ENCODE data around the gene ARF3. TPM values are rescaled to one million over a fixed set of nuclear protein-coding genes. Genes with fewer than 3 reads are reported as not detected.

ARF3 gene
- total RNA-seq, 1 donor from 2014 or later, result 138 TPM

DNA sequence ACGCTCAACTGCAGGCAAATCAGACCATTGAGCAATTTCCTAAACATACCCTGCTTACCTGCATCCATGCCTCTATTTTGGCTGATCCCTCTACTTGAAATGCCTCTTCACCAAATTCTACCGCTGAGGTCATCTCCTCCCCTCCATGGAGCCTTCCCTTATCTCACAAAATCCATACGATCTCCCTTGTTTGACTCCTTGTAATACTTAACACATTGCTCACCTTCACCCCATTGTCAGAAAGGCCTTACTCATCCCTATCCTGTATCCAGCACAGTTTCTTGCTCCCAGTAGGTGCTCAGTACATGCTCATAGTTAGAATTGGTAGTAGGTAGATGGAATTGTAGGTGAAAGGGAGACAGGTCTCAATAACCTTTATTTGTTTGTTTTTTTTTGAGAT is 36.5 kb upstream of the ARF3 start:
- no peak for DNase-seq (ENCODE audit: extremely low spot score, unreplicated experiment)
- H3K4me3 Mint-ChIP-seq (ENCODE audit: unreplicated experiment), result no peak overlapping the region
- TF ChIP-seq, protein P1, sequence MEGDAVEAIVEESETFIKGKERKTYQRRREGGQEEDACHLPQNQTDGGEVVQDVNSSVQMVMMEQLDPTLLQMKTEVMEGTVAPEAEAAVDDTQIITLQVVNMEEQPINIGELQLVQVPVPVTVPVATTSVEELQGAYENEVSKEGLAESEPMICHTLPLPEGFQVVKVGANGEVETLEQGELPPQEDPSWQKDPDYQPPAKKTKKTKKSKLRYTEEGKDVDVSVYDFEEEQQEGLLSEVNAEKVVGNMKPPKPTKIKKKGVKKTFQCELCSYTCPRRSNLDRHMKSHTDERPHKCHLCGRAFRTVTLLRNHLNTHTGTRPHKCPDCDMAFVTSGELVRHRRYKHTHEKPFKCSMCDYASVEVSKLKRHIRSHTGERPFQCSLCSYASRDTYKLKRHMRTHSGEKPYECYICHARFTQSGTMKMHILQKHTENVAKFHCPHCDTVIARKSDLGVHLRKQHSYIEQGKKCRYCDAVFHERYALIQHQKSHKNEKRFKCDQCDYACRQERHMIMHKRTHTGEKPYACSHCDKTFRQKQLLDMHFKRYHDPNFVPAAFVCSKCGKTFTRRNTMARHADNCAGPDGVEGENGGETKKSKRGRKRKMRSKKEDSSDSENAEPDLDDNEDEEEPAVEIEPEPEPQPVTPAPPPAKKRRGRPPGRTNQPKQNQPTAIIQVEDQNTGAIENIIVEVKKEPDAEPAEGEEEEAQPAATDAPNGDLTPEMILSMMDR (IDR thresholded peaks at IDR 0.05), result no peak
- no peaks in the 10 kb centered on the region for H3K9me3 Mint-ChIP-seq (ENCODE audit: unreplicated experiment)
- no peak overlapping the region for H3K27ac Mint-ChIP-seq (ENCODE audit: unreplicated experiment)
- peaks cover 29% of the 10 kb centered on the region for H3K27me3 Mint-ChIP-seq (ENCODE audit: unreplicated experiment)
- peaks cover 16% of the 10 kb centered on the region for H3K4me1 Mint-ChIP-seq (ENCODE audit: unreplicated experiment)
- H3K36me3 Mint-ChIP-seq (ENCODE audit: unreplicated experiment), result no peaks in the 10 kb centered on the region

DNA sequence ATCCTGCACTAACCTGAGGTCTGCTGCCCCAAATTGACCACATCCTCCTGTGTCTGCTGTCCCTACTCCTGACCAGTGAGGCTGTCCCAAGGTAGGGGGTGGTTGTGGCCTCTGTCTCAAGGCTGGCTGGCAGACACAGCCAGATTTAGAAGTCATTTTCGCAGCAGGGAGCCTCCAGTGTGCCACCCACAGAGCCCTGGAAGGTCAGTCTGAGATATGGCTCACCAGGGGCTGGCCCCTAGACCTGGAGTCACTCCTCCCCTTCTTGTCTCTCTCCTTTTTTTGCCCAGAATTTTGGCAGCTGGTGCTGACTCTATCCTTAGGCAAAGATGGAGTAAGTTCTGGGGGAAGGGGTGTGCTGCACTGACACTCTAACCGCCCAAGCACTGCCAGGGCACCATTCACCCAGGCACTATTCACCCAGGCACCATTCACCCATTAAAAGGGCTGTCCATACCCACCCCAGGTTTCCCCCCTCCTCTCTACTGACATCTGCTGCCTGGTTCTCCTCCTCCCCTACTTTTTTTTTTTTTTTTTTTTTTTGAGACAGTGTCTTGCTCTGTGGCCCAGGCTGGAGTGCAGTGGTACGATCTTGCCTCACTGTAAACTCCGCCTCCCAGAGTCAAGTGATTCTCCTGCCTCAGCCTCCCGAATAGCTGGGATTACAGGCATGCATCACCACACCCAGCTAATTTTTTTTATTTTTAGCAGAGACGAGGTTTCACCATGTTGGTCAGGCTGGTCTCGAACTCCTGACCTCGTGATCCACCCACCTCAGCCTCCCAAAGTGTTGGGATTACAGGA is 34.2 kb upstream of the ARF3 start:
- no peak for DNase-seq (ENCODE audit: extremely low spot score, unreplicated experiment)
- no peaks in the 10 kb centered on the region for H3K36me3 Mint-ChIP-seq (ENCODE audit: unreplicated experiment)
- H3K27ac Mint-ChIP-seq (ENCODE audit: unreplicated experiment), result no peak overlapping the region
- H3K4me1 Mint-ChIP-seq (ENCODE audit: unreplicated experiment), result peaks cover 4% of the 10 kb centered on the region
- TF ChIP-seq, protein P1 (IDR thresholded peaks at IDR 0.05), result no peak
- no peak overlapping the region for H3K4me3 Mint-ChIP-seq (ENCODE audit: unreplicated experiment)
- peaks cover 49% of the 10 kb centered on the region for H3K27me3 Mint-ChIP-seq (ENCODE audit: unreplicated experiment)
- H3K9me3 Mint-ChIP-seq (ENCODE audit: unreplicated experiment), result no peaks in the 10 kb centered on the region

DNA sequence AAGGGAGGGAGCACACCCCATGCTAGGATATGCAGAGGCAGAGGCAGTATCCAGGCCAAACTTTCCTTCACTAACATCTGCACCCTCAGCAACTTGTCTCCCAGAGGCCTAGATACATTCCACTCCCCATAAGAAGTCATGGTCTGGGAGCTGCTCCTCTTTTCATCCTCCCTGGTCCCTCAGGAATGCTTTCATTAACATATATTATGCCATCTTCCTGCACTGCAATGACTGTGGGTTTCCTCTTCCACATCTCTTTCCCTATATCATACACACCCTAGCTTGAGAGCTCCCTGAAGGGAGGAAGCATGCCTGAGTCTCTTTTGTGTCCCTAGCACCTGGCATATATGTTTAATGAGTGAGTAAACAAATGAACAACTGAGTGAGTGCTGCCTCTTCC is 33.3 kb upstream of the ARF3 start:
- no peaks in the 10 kb centered on the region for H3K9me3 Mint-ChIP-seq (ENCODE audit: unreplicated experiment)
- no peak overlapping the region for H3K27ac Mint-ChIP-seq (ENCODE audit: unreplicated experiment)
- no peaks in the 10 kb centered on the region for H3K36me3 Mint-ChIP-seq (ENCODE audit: unreplicated experiment)
- no peak for DNase-seq (ENCODE audit: extremely low spot score, unreplicated experiment)
- TF ChIP-seq, protein P1 (IDR thresholded peaks at IDR 0.05), result no peak
- peaks cover 58% of the 10 kb centered on the region for H3K27me3 Mint-ChIP-seq (ENCODE audit: unreplicated experiment)
- H3K4me3 Mint-ChIP-seq (ENCODE audit: unreplicated experiment), result no peak overlapping the region
- peaks cover 9% of the 10 kb centered on the region for H3K4me1 Mint-ChIP-seq (ENCODE audit: unreplicated experiment)

DNA sequence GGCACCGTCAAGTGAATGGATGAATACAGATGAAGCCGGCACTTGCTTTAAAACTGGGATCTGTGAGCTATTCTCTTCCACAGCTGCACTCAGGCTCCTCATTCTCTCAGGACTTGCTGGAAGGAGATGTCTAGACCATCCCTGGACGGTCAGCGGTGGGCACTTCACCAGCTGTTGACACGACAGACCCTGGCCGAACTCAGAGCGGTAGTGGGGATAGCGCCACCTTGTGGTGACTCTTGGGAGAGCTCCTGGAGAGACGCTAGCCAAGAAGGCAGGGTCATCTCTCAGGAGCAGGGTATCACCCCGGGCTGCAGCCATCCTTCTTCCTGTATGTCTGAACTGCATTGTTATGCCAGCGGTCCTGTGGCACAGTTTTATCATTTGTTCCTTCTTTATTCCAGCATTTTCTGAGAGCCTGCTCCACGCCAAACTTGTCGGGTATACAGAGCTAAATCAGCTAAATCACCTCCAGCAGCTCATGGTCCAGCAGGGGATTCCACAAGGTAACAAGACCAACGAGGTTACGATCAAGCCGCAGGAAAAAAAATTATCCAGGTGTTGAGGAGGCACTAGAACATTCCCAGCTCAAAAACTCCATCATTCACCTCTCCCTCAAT is 30.9 kb upstream of the ARF3 start:
- TF ChIP-seq, protein P1 (IDR thresholded peaks at IDR 0.05), result peak; percentile 83
- H3K4me3 Mint-ChIP-seq (ENCODE audit: unreplicated experiment), result no peak overlapping the region

DNA sequence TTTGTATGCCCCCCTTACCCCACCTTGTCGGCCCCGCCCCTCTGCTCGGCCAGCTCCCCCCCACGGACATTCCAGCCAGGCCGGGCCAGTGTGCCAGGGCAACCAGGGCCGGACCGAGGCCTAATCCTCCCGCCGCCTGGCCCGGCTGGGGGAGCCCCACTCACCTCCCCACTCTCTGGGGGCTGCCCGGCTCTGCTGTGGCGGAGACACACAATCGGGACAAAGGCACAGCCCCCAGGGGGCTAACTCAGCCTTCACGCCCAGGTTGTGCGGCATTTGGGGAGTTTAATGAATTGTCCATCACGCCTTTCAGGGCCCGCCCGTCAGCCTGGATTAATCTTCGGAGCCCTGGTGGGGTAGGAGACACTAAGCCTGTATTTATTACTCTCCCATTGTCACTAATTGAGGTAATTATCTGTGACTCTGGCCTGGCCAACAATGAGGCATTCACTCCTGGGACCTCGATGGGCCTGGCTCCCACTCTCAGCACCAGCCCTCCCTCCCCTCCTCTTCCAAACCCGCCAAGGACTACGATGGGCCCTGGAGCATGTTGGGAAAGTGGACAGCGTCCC is 29.5 kb upstream of the ARF3 start:
- Mint-ChIP-seq H3K27ac (ENCODE audit: unreplicated experiment) (no peak overlapping the region), H3K4me3 (ENCODE audit: unreplicated experiment) (no peak overlapping the region), H3K4me1 (ENCODE audit: unreplicated experiment) (peaks cover 16% of the 10 kb centered on the region), H3K9me3 (ENCODE audit: unreplicated experiment) (no peaks in the 10 kb centered on the region), H3K36me3 (ENCODE audit: unreplicated experiment) (no peaks in the 10 kb centered on the region), H3K27me3 (ENCODE audit: unreplicated experiment) (peaks cover 80% of the 10 kb centered on the region)
- TF ChIP-seq, protein P1 (IDR thresholded peaks at IDR 0.05), result no peak
- DNase-seq (ENCODE audit: extremely low spot score, unreplicated experiment), result no peak

More for the DNA sequence above, 30.9 kb upstream of the ARF3 start:
- DNase-seq (ENCODE audit: extremely low spot score, unreplicated experiment), result no peak
- H3K27me3 Mint-ChIP-seq (ENCODE audit: unreplicated experiment), result peaks cover 73% of the 10 kb centered on the region
- H3K9me3 Mint-ChIP-seq (ENCODE audit: unreplicated experiment), result no peaks in the 10 kb centered on the region
- no peak overlapping the region for H3K27ac Mint-ChIP-seq (ENCODE audit: unreplicated experiment)
- H3K36me3 Mint-ChIP-seq (ENCODE audit: unreplicated experiment), result no peaks in the 10 kb centered on the region
- H3K4me1 Mint-ChIP-seq (ENCODE audit: unreplicated experiment), result peaks cover 13% of the 10 kb centered on the region
